Activated CD8-positive, alpha-beta memory T cell treated with anti-CD3 and anti-CD28 coated beads, Interleukin-2, amount 50 U/mL, for 1 hour (primary cell): ENCODE measurements around the gene SPECC1.
"Not testable (repeated sequence)": the region's sequence is repeated elsewhere in the genome, so short reads cannot be mapped to it uniquely, and the experiment has no call there.

Experiments used
- DNase-seq: peaks from one replicate; pipeline ENCODE4 v3.0.0-alpha.2; 2020; ENCODE audit errors: extremely low read depth

Gene SPECC1

DNA sequence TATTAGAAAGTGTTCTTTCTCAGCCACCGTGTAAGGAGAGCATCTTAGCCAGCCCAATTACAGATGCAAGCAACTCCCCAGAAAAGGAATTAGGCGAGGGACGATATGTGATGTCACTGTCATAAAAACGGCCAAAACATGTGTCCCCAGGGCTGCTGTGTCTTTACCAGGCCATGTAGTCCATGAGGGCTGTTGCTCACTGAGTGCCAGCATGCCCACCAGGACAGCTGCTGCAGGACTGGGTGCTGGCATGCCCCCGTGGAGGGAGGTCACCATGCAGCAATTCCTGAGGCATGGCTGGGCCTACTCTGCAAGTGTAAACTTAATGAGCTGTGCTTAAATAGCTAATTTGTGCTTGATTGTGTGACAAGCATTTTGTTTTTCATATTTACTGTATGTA lies 301.3 kb downstream of the SPECC1 start:
- no peak for DNase-seq

DNA sequence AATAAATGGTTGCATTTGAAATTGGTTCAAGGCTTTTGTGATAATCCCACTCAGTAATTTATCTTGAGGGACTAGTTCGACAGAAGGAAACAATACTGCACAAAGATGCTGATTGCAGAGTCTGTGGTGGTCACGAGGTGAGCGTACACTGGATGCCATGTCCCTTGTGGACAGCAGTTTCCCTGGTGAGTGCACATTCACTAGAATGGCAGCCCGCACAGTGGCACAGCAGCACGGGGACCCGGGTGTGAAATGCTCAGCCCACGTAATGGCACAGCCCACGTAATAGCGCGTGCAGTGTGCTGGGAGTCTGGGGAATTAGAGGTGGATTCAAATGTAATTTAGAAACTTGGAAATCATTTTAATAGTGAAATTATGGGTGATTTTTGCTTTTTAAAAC lies 304.1 kb downstream of the SPECC1 start:
- no peak for DNase-seq

DNA sequence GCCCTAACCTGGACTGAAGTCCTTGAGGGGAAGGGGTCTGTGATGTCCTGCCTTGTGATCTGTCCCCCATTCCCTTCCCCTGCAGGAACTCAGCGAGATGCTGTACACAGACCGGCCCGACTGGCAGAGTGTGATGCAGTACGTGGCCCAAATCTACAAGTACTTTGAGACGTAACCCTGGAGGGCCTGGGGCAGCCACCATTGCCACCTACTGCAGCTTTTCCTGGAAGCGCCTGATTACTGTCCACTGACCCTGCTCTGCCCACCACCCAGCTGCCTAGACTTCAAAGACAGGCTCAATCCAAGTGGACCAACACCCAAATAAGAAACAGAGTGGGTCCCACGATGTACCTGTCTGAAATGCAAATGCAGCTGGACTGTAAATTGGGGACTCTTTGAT lies 304.7 kb downstream of the SPECC1 start:
- DNase-seq: no peak

DNA sequence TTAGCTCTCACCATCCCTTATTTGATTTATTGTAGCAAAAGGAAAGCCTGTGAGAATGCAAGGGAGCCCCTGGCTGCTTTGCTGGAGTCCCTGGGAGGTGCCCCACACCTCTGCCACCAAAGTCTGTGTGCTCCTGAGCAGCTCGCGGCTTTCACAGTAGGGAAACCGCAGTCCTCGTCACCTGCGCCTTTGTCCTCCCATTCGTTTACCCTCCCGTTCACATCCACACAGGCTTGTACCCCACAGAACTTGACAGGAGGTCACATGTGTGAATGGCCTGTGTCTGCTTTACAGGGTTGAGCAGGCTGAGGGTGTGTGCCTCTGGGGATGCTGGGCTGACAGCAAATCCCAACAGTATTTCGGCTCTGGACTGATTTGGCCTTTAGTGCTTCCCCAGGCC lies 305.7 kb downstream of the SPECC1 start:
- no peak for DNase-seq

DNA sequence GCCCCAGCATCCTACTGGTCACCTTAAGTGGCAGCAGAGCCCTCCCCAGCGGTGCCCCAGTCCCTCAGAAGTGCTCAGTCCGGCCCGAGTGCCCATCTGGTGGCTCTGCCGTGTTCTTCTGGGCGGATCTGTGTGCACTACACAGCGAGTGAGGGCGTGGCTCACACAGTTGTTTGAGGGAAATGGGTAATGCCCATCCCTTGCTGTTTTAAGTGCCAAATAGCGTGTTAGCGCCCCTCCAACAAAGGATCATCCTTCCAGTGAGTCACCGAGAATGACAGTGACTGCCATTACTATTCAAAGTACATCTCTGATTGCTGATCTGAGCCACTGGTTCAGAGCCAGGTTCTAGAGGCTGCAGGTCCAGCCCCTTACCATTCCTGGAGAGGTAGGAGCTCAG lies 306.2 kb downstream of the SPECC1 start:
- DNase-seq: no peak

DNA sequence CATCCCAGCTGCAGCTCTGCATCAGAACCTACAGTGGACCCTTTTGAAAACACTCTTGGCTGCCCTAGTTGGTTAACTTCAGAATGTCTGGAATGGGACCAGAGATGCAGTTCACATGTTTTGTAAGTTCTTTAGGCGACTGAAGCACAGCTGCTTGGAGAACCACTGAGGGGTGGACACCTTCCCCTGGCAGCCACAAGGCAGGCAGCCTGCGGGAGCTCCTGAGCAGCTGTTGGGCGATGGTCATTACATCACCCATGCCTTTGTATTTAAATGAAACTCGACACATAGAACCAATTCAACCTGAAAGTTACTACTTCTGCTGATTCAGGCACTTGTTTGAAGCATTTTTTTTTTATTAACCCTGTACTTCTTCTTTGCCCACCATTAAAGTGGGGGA lies 306.7 kb downstream of the SPECC1 start:
- DNase-seq: no peak

DNA sequence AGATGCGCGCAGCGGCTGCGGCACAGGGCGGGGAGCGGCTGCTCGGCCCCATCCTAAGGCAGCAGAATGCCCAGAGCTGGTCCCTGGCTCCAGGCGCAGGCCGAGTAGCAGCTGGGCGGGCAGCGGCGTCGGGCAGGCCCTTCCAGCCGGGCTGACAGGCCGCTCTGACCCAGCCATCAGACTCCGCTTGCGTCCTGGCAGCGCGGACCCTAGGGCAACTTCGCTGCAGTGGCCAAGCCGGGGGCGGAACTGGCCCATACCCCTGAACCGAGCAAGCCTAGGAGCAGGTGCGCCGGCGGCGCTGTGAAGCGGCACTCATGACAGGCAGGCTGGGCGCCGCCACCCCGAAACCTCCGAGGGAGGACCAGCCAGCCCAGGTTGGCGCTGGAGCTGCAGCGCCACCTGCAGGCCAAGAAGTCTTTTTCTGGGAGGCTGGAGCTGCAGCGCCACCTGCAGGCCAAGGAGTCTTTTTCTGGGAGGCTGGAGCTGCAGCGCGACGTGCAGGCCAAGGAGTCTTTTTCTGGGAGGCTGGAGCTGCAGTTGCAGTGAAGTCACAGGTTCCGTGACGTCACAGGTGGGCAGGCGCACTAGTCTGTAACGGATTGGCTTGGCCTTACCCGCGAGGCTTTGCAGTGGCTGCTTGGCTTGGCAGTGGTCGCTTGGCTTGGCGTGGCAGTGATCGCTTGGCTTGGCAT lies 311.5 kb downstream of the SPECC1 start:
- peak; percentile 35 for DNase-seq

DNA sequence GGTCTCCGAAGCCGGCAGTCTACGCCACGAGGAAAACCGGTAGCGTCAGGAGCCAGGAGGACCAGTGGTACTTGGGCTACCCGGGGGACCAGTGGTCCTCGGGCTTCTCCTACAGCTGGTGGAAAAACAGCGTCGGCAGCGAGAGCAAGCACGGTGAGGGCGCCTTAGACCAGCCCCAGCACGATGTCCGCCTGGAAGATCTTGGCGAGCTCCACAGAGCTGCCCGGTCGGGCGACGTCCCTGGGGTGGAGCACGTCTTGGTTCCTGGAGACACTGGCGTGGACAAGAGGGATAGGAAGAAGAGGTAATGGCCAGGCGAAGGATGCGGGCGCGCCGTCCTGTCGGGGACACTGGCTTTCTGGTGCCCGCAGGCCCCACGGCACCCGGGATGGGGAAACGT lies 312.2 kb downstream of the SPECC1 start:
- DNase-seq: not testable (repeated sequence)

DNA sequence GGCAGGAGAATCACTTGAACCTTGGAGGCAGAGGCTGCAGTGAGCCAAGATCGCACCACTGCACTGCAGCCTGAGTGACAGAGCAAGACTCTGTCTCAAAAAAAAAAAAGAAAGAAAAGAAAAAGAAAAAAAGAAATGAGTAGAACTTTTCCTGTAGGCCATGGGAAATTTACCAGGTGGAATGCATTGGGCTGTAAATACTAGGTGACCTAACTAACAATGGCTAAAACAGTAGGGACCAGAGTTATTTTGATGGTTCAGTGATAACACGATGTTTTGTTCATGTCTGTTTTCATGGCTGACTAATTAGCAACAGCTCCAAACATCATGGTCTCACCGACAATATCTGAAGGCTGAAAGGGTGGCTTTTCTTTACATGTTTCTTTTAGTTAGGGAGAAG lies 318.6 kb downstream of the SPECC1 start:
- not testable (repeated sequence) for DNase-seq

DNA sequence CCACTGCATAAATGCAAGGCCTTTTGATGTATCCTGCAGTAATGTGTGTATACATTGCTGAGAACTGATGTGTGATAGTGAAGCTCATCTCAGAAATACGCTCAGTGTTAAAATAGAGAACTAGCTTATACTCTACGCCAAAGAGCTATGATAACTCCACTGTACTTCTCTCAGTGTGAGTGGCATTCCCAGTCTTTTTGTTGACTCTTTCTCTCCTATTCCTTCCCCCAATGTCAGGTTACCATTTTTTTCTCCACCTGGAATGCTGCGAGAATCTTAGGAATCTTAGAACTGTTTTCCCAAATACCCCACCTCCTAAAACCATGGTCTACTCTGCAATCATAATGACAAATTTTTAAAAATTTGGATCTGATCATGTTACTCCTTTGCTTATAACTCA lies 342.2 kb downstream of the SPECC1 start:
- DNase-seq: not testable (repeated sequence)

DNA sequence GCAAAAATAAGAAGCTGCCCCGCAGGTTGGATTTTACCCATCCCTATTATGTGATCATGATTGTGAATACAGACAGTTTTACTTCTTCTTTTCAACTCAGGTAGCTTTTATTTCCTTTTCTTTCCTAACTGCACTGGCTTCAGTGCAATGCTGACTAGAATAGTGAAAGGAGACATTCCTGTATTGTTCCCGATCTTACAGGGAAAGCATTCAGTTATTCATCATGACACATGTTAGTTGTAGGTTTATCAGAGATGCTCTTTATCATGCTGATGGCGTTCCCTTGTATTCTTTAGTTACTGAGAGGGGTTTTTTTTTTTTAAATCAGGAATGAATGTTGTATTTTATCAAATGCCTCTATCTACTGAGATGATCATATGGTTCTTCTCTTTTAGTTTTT lies 343.4 kb downstream of the SPECC1 start:
- not testable (repeated sequence) for DNase-seq

DNA sequence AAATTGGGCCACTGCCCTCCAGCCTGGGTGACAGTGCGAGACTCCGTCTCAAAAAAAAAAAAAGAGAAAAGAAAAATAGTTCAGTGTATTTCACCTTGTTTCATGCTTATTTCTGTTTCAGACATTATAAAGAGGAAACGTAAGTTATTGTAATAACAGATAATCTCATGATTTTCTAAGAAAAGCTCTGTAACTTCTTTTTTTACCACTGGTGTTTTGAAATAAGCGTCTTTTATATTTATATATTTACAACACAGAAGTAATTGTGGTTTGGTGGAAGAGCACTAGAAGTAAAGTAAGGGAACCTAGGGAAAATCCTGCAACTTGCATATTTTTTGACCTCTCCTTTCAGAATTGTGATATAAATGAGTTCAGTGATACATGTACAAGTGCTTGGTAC lies 354.7 kb downstream of the SPECC1 start:
- not testable (repeated sequence) for DNase-seq
